ENCODE measurements around the gene MAJIN. TPM values are rescaled to one million over a fixed set of nuclear protein-coding genes. Genes with fewer than 3 reads are reported as not detected.

Gene MAJIN
- total and polyA plus RNA-seq, 10 of the 15 experiments (the other 5 are each of a cell fraction or from before 2014, with no cell fraction given) = 0.10 TPM; not detected in 9

DNA sequence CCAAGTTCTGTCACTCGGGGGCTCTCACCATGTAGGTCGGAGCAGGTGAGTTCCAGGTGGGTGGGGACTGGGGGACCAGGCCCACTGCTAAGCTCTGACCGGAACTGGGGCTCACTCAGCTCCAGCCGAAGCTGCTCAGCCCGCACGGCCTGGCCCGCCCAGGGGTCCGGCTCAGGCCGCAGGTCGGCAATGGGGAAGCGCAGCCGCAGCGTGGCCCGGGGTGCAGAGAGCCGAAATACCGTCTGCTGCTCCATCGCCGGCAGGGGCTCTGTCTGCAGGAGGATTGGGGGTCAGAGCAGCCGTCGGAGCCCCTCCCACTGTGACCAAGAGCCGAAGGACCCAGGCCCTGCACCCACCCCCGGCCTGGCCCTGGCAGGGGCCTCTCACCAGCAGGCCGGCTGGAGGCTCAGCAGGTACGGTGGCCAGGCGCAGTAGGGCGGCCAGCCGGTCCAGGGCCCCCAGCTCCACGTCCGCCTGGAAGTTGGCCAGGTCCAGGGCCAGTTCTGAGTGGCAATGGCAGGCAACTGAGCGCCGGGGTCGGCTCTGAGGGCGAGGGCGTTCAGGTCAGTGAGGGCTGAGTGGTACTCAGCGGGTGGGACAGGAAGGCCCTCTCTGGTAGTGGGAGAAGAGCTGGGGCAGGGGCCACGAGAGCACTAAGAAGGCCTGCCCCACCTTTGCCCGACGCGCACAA is 62.1 kb downstream of the MAJIN start:
- CTCF ChIA-PET = no interaction called here
- Histone ChIP-seq H2AFZ (ENCODE audit: control insufficient read depth, low read depth, low read length) (no peak overlapping the region), H3K4me1 (ENCODE audit: control insufficient read depth, insufficient read depth, low read length) (no peaks in the 10 kb centered on the region), H3K9ac (ENCODE audit: control insufficient read depth, insufficient read depth, low read length) (no peak overlapping the region), H4K20me1 (ENCODE audit: control insufficient read depth, insufficient read depth) (no peaks in the 10 kb centered on the region), H3K4me2 (ENCODE audit: control insufficient read depth, insufficient read depth) (no peak overlapping the region), H3K36me3 (ENCODE audit: control insufficient read depth in 2 of 2, insufficient read depth in 2 of 2, low read length in 1 of 2) (peaks cover 0 to 7% of the 10 kb centered on the region in 2 experiments; a peak in 3 of 4 replicates), H3K27me3 (replicated peaks in 1 of 2; ENCODE audit: control insufficient read depth in 2 of 2, insufficient read depth in 2 of 2, low read length in 1 of 2) (no peaks in the 10 kb centered on the region), H3K79me2 (ENCODE audit: control insufficient read depth, insufficient read depth, low read length) (no peaks in the 10 kb centered on the region), H3K9me3 (replicated peaks; ENCODE audit: control insufficient read depth, insufficient read depth, low read length) (no peaks in the 10 kb centered on the region), H3K4me3 (no peak overlapping the region), H3K27ac (ENCODE audit: control insufficient read depth, insufficient read depth) (no peak overlapping the region)
- DNase-seq (ENCODE audit: low read depth, low spot score) (no peak), ATAC-seq (no peak), FAIRE-seq (no peak)
- SMC1A ChIA-PET (ENCODE audit: uncharacterized antibody, unreplicated experiment) = no interaction called here
- POLR2A ChIA-PET = no interaction called here
- intact Hi-C loops (cut with micrococcal nuclease; ENCODE audit: unreplicated experiment) = no loop called here
- in situ Hi-C loops (cut with MboI) = no loop called here
- RAD21 ChIA-PET (ENCODE audit: unreplicated experiment) = no interaction called here
- BruUV-seq (replicated peaks) = no TSS peak
- TF ChIP-seq, protein P1, sequence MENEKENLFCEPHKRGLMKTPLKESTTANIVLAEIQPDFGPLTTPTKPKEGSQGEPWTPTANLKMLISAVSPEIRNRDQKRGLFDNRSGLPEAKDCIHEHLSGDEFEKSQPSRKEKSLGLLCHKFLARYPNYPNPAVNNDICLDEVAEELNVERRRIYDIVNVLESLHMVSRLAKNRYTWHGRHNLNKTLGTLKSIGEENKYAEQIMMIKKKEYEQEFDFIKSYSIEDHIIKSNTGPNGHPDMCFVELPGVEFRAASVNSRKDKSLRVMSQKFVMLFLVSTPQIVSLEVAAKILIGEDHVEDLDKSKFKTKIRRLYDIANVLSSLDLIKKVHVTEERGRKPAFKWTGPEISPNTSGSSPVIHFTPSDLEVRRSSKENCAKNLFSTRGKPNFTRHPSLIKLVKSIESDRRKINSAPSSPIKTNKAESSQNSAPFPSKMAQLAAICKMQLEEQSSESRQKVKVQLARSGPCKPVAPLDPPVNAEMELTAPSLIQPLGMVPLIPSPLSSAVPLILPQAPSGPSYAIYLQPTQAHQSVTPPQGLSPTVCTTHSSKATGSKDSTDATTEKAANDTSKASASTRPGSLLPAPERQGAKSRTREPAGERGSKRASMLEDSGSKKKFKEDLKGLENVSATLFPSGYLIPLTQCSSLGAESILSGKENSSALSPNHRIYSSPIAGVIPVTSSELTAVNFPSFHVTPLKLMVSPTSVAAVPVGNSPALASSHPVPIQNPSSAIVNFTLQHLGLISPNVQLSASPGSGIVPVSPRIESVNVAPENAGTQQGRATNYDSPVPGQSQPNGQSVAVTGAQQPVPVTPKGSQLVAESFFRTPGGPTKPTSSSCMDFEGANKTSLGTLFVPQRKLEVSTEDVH (IDR thresholded peaks at IDR 0.05; ENCODE audit: low read depth, partially characterized antibody) = no peak
- TF ChIP-seq RAD21 (IDR thresholded peaks at IDR 0.05; ENCODE audit: insufficient read depth, low read depth, low read length) (no peak), PAX5 (IDR thresholded peaks at IDR 0.05; ENCODE audit: borderline replicate concordance, low read depth, low read length) (no peak), SMARCA5 (IDR thresholded peaks at IDR 0.05) (no peak), MYC (IDR thresholded peaks at IDR 0.05; ENCODE audit: insufficient read depth, insufficient read length, insufficient replicate concordance, low read length, severe bottlenecking) (no peak), GABPA (IDR thresholded peaks at IDR 0.05; ENCODE audit: low read depth) (no peak), ZZZ3 (IDR thresholded peaks at IDR 0.05; ENCODE audit: control insufficient read depth, insufficient read length, low read depth) (no peak), CREM (IDR thresholded peaks at IDR 0.05; ENCODE audit: low read depth) (no peak), ZSCAN29 (IDR thresholded peaks at IDR 0.05) (no peak), JUND (IDR thresholded peaks at IDR 0.05; ENCODE audit: low read depth, low read length) (no peak)
- TF ChIP-seq, protein P2, sequence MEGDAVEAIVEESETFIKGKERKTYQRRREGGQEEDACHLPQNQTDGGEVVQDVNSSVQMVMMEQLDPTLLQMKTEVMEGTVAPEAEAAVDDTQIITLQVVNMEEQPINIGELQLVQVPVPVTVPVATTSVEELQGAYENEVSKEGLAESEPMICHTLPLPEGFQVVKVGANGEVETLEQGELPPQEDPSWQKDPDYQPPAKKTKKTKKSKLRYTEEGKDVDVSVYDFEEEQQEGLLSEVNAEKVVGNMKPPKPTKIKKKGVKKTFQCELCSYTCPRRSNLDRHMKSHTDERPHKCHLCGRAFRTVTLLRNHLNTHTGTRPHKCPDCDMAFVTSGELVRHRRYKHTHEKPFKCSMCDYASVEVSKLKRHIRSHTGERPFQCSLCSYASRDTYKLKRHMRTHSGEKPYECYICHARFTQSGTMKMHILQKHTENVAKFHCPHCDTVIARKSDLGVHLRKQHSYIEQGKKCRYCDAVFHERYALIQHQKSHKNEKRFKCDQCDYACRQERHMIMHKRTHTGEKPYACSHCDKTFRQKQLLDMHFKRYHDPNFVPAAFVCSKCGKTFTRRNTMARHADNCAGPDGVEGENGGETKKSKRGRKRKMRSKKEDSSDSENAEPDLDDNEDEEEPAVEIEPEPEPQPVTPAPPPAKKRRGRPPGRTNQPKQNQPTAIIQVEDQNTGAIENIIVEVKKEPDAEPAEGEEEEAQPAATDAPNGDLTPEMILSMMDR (IDR thresholded peaks at IDR 0.05 in 2 of 3, conservative IDR thresholded peaks at IDR 0.05 in 1 of 3; ENCODE audit: control insufficient read depth in 2 of 3, extremely low read depth in 1 of 3, insufficient read depth in 1 of 3, low read depth in 3 of 3, low read length in 3 of 3) = no peak
- TF ChIP-seq, protein P3, sequence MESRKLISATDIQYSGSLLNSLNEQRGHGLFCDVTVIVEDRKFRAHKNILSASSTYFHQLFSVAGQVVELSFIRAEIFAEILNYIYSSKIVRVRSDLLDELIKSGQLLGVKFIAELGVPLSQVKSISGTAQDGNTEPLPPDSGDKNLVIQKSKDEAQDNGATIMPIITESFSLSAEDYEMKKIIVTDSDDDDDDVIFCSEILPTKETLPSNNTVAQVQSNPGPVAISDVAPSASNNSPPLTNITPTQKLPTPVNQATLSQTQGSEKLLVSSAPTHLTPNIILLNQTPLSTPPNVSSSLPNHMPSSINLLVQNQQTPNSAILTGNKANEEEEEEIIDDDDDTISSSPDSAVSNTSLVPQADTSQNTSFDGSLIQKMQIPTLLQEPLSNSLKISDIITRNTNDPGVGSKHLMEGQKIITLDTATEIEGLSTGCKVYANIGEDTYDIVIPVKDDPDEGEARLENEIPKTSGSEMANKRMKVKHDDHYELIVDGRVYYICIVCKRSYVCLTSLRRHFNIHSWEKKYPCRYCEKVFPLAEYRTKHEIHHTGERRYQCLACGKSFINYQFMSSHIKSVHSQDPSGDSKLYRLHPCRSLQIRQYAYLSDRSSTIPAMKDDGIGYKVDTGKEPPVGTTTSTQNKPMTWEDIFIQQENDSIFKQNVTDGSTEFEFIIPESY (IDR thresholded peaks at IDR 0.05) = no peak
- TF ChIP-seq, protein P4, sequence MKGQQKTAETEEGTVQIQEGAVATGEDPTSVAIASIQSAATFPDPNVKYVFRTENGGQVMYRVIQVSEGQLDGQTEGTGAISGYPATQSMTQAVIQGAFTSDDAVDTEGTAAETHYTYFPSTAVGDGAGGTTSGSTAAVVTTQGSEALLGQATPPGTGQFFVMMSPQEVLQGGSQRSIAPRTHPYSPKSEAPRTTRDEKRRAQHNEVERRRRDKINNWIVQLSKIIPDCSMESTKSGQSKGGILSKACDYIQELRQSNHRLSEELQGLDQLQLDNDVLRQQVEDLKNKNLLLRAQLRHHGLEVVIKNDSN (IDR thresholded peaks at IDR 0.05; ENCODE audit: borderline replicate concordance, extremely low read length, insufficient read depth, low read depth, low read length) = no peak
- 92% methylated on average over 37 of the region's 39 CpGs for WGBS (ENCODE audit: insufficient coverage, insufficient replicate concordance, low lambda C conversion rate, missing lambda C conversion rate)
